ENCODE measurements around the gene SNX12.

- TF ChIP-seq, protein P1, sequence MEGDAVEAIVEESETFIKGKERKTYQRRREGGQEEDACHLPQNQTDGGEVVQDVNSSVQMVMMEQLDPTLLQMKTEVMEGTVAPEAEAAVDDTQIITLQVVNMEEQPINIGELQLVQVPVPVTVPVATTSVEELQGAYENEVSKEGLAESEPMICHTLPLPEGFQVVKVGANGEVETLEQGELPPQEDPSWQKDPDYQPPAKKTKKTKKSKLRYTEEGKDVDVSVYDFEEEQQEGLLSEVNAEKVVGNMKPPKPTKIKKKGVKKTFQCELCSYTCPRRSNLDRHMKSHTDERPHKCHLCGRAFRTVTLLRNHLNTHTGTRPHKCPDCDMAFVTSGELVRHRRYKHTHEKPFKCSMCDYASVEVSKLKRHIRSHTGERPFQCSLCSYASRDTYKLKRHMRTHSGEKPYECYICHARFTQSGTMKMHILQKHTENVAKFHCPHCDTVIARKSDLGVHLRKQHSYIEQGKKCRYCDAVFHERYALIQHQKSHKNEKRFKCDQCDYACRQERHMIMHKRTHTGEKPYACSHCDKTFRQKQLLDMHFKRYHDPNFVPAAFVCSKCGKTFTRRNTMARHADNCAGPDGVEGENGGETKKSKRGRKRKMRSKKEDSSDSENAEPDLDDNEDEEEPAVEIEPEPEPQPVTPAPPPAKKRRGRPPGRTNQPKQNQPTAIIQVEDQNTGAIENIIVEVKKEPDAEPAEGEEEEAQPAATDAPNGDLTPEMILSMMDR (IDR thresholded peaks at IDR 0.05), result no peak
- TF ChIP-seq POLR2AphosphoS5 (IDR thresholded peaks at IDR 0.05; ENCODE audit: insufficient read depth in 1 of 2, low read depth in 1 of 2), result no peak
Observed at GRCh38 chrX:71053217-71053621, 14.9 kb downstream of the SNX12 start.
